Activated CD8-positive, alpha-beta T cell treated with anti-CD3 and anti-CD28 coated beads for 36 hours (primary cell): ENCODE data around the gene EFHC2. TPM values are rescaled to one million over a fixed set of nuclear protein-coding genes. Genes with fewer than 3 reads are reported as not detected.

ENCODE experiments used
- ATAC-seq: fragments of 200-7000 bp; cut with Tn5 transposase; one replicate; pipeline ENCODE4 v1.10.0; 2021; ENCODE audit warnings: mild to moderate bottlenecking, moderate library complexity
- CTCF ChIA-PET: fragments of 350-600 bp; sonication (Branson Sonifier 250); formaldehyde crosslinking; loops from one replicate; lab custom pipeline; 2021; ENCODE audit warnings: antibody characterized with exemption; lab: Charles Lee
- POLR2A ChIA-PET: fragments of 350-600 bp; sonication (Branson Sonifier 250); formaldehyde crosslinking; loops from one replicate; lab custom pipeline; 2021; ENCODE audit warnings: antibody characterized with exemption; lab: Charles Lee
- DNase-seq: peaks from one replicate; pipeline ENCODE4 v3.0.0-alpha.2; 2020
- H3K27ac Mint-ChIP-seq: one replicate; pipeline ENCODE4 v1.8.0; 2021; ENCODE audit warnings: mild to moderate bottlenecking, mixed read lengths
- H3K27me3 Mint-ChIP-seq: one replicate; pipeline ENCODE4 v1.8.0; 2021; ENCODE audit warnings: mixed read lengths
- H3K36me3 Mint-ChIP-seq: one replicate; pipeline ENCODE4 v1.8.0; 2021; ENCODE audit warnings: low read depth, mixed read lengths
- H3K4me1 Mint-ChIP-seq: one replicate; pipeline ENCODE4 v1.8.0; 2021; ENCODE audit warnings: low read depth, mixed read lengths
- H3K4me3 Mint-ChIP-seq: one replicate; pipeline ENCODE4 v1.8.0; 2021; ENCODE audit warnings: mild to moderate bottlenecking, moderate library complexity, mixed read lengths
- H3K9me3 Mint-ChIP-seq: one replicate; pipeline ENCODE4 v1.8.0; 2021; ENCODE audit warnings: mixed read lengths
- CTCF ChIP-seq: fragments of 200-600 bp; IDR thresholded peaks from one replicate; pipeline ENCODE4 v1.8.0; 2022; ENCODE audit warnings: antibody characterized with exemption, mild to moderate bottlenecking
- intact Hi-C: fragments of 100-400 bp; cut with micrococcal nuclease; formaldehyde crosslinking; loops from one replicate; pipeline ENCODE4 v1.10.0; 2022
- total RNA-seq, 2 experiments: library from RNA; stranded (reverse); gene quantifications; one replicate each; pipeline ENCODE4 v1.2.3, GENCODE V29; 2021

Gene EFHC2
- total RNA-seq, 2 experiments from 2014 or later: 0.20 to 0.31 TPM

- ChIA-PET POLR2A (no interaction called here), CTCF (no interaction called here)
- peaks cover 2% of the 10 kb centered on the region for H3K4me1 Mint-ChIP-seq
- H3K27me3 Mint-ChIP-seq: no peaks in the 10 kb centered on the region
- H3K4me3 Mint-ChIP-seq: no peak overlapping the region
- DNase-seq (no peak), ATAC-seq (no peak)
- no peaks in the 10 kb centered on the region for H3K36me3 Mint-ChIP-seq
- intact Hi-C loops: no loop called here
- TF ChIP-seq CTCF: no peak
- H3K9me3 Mint-ChIP-seq: no peaks in the 10 kb centered on the region
- H3K27ac Mint-ChIP-seq: no peak overlapping the region
These were observed 117.8 kb downstream of the EFHC2 start for GRCh38 chrX:44225667-44226066.

DNA sequence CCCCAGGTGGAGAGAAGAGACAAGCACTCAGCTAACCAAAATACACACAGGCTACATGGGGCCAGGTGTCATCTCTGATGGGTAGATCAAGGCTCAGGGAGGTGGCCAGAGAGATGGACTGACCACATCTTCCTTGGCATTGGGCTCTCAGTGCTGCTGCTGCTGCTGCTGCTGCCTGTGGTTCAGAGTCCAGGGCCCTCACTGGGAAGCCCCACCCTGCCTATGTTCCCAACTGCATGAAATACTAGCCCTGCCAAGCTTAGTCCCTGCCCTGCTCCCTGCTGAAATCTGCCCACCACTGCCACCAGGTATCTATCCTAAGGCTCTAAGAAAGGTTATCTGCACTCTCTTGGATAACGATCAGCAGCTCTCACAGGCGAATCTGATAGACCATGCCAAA, 118.7 kb downstream of the EFHC2 start:
- no peak overlapping the region for H3K27ac Mint-ChIP-seq
- no peaks in the 10 kb centered on the region for H3K27me3 Mint-ChIP-seq
- POLR2A ChIA-PET: no interaction called here
- H3K4me3 Mint-ChIP-seq: no peak overlapping the region
- no peaks in the 10 kb centered on the region for H3K9me3 Mint-ChIP-seq
- DNase-seq (no peak), ATAC-seq (no peak)
- intact Hi-C loops: no loop called here
- H3K4me1 Mint-ChIP-seq: peaks cover 2% of the 10 kb centered on the region
- CTCF ChIA-PET: no interaction called here
- no peaks in the 10 kb centered on the region for H3K36me3 Mint-ChIP-seq
- no peak for TF ChIP-seq CTCF

GRCh38 chrX:44223150-44223549, 120.3 kb downstream of the EFHC2 start:
- Mint-ChIP-seq H3K4me1 (peaks cover 2% of the 10 kb centered on the region), H3K27me3 (no peaks in the 10 kb centered on the region), H3K4me3 (no peak overlapping the region), H3K27ac (no peak overlapping the region), H3K9me3 (no peaks in the 10 kb centered on the region), H3K36me3 (no peaks in the 10 kb centered on the region)
- intact Hi-C loops: no loop called here
- no peak for DNase-seq
- ChIA-PET CTCF (no interaction called here), POLR2A (no interaction called here)
- ATAC-seq: no peak
- no peak for TF ChIP-seq CTCF

DNA sequence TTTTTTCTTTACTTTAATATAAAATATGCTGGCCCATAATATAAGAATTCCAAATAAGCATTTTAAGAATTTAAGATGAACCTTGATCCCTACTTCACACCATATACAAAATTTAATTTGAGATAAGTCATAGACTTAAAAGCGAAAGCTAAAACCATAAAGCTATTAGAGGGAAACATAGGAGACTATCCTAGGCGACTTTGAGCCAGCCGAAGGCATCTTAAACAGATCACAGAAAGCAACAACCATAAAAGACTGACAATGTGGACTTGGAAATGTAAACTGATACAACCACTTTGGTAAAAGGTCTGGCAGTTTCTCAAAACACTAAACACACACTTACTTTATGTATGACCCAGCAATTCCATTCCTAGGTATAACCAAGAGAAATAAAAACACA, 125.0 kb downstream of the EFHC2 start:
- ChIA-PET CTCF (no interaction called here), POLR2A (no interaction called here)
- DNase-seq (no peak), ATAC-seq (no peak)
- Mint-ChIP-seq H3K36me3 (no peaks in the 10 kb centered on the region), H3K27me3 (no peaks in the 10 kb centered on the region), H3K4me3 (no peak overlapping the region), H3K27ac (no peak overlapping the region), H3K9me3 (no peaks in the 10 kb centered on the region), H3K4me1 (peaks cover 4% of the 10 kb centered on the region)
- intact Hi-C loops: no loop called here
- no peak for TF ChIP-seq CTCF

DNA sequence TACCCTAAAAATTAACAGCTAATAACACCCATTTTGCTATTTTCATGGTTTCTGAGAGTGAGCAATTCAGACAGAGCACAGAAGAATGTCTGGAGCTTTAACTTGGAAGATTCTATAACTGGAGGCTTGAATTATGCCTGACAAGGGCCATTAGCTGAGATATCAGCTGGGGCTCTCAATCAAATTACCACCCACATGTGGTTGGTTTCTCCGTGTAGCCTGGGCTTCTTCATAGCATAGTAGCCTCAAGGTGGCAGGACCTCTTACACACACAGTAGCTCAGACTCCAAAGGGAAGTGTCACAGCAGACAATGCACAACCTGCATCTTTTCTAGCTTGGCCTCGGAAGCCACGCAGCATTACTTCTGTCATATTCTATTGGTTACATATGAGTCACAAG, 127.3 kb downstream of the EFHC2 start:
- intact Hi-C loops: no loop called here
- Mint-ChIP-seq H3K9me3 (no peaks in the 10 kb centered on the region), H3K4me3 (no peak overlapping the region), H3K4me1 (peaks cover 4% of the 10 kb centered on the region), H3K27me3 (no peaks in the 10 kb centered on the region), H3K27ac (no peak overlapping the region), H3K36me3 (no peaks in the 10 kb centered on the region)
- TF ChIP-seq CTCF: no peak
- no peak for ATAC-seq
- ChIA-PET POLR2A (no interaction called here), CTCF (no interaction called here)
- DNase-seq: no peak
